HG03159 (cell line): ENCODE results near the gene GP9.
"Not testable (repeated sequence)": the region's sequence is repeated elsewhere in the genome, so short reads cannot be mapped to it uniquely, and the experiment has no call there.

Experiments
- ATAC-seq: cut with Tn5 transposase; IDR thresholded peaks from one replicate; pipeline ENCODE4 v1.9.1; 2021; ENCODE audit warnings: mild to moderate bottlenecking, moderate library complexity; ENCODE audit not compliant: unreplicated experiment

GP9 gene

GRCh38 chr3:129069313-129070085 is 8.9 kb downstream of the GP9 start:
- ATAC-seq, result not testable (repeated sequence)

- no peak for ATAC-seq
These were observed 9.7 kb downstream of the GP9 start for GRCh38 chr3:129070086-129070885.

GRCh38 chr3:129077222-129077621 is 16.6 kb downstream of the GP9 start:
- no peak for ATAC-seq

DNA sequence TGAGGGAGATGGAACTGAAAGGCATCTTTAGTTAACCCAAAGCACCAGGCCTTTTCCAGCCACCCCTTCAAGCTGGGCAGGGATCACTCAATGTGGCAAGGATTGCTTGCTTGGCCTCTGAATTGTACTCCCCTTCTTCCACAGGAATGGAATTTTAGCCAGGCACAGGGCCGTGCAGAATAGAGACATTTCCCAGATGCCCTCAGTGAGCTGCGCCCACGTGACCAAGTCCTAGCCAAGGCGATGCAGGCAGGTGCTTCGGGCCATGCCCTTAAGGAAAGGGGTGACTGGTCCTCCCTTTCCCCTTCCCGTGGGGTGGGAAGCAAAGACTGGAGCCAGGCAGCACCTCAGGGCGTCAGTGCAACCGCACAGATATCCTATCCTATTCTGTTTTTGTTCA is 17.9 kb downstream of the GP9 start:
- ATAC-seq, result no peak

GRCh38 chr3:129081503-129081902 is 20.9 kb downstream of the GP9 start:
- ATAC-seq, result no peak

DNA sequence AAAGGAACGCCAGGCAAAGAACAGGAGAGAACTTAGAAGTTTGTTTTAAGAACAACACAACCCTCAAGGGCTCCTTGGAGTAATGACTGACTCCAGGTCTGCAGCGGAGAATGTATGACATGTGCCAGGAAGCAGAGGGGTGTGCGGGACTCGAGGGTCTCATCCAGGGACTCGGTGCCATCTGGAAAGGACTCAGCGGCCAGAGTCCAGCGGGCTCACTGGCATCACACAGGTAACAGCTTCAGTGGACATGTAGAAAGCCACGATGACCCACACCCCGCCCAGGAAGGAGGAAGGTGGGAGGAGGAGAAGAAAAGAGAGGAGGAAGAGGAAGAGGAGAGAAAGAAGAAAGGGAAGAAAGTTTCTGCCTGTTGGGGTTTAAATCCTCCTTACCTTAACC is 21.4 kb downstream of the GP9 start:
- no peak for ATAC-seq

GRCh38 chr3:129084501-129084900 is 23.9 kb downstream of the GP9 start:
- no peak for ATAC-seq

DNA sequence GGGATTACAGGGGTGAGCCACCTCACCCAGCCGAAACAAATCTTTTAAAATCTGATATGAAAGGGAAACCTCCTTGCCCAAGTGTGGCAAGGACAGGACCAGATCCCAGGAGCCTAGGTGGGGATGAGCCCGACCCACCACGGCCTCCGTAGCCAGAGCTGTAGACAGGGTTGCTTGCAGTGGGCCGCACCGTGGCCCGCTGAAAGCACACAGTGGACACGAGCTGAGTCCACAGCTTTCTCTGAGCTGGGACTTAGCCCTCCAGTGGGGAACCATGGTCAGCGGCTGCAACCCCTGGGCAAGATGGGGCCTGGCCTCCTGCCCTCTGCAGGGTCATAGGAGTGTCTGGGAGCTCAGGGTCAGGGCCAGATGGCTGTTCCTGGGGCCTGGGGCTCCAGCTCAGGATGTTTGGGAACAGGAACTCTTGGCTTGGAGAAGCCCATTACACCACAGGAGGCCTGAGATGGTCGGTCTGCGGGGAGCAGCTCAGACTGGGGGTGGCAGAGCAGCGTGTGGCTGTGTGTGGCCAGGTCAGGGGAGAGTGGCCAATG is 24.7 kb downstream of the GP9 start:
- ATAC-seq, result no peak

- ATAC-seq, result no peak
These were observed 25.2 kb downstream of the GP9 start for GRCh38 chr3:129085818-129086217.

DNA sequence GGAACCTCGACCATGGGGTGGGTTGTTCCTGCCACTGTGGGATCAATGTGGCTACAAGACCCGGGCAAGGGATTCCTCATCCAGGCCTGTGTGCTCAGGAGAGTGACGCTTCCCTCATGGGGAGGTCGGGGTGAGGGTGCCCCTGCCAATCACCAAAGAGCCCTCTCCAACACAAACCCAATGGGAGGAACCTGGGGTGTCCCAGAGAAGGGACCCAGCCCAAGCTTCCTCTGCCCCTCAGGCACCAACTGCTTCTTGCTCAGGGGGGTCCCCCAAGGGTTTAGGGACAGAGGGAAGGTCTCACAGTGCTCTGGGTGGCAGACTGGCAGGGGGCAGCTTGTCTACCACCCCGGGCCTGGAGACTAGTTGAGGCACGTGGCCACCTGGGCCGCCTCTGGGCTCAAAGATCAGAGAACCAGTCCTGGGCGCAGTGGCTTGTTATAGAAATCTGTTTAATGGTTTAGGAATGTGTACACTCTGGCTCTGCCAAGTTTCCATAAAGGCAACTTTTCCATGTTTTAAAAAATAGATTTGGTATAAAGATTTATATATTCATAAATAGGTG is 26.6 kb downstream of the GP9 start:
- no peak for ATAC-seq

GRCh38 chr3:129087904-129088303 is 27.3 kb downstream of the GP9 start:
- not testable (repeated sequence) for ATAC-seq

- not testable (repeated sequence) for ATAC-seq
These were observed 27.7 kb downstream of the GP9 start for GRCh38 chr3:129088312-129088711.

DNA sequence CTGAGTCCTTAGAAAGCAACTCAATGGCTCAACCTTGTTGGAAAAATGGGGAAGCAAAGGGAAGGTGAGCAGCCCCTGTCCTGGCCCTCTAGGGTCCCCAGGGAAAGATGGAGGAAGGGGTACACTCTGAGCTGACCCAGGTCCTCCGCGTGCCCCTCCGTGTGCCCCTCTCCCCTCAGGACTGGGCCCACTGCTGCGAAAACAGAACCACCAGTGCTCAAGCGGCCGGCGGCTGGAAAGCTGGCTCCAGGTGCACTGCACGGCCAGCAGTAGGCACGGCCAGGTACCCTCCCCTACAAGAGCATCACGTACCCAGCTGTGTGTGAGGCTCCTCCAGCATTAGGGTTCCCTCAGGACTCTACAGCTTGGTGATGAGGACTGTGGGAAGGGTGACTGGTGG is 34.7 kb downstream of the GP9 start:
- ATAC-seq, result no peak

- no peak for ATAC-seq
These were observed 39.7 kb downstream of the GP9 start for GRCh38 chr3:129100274-129100673.

DNA sequence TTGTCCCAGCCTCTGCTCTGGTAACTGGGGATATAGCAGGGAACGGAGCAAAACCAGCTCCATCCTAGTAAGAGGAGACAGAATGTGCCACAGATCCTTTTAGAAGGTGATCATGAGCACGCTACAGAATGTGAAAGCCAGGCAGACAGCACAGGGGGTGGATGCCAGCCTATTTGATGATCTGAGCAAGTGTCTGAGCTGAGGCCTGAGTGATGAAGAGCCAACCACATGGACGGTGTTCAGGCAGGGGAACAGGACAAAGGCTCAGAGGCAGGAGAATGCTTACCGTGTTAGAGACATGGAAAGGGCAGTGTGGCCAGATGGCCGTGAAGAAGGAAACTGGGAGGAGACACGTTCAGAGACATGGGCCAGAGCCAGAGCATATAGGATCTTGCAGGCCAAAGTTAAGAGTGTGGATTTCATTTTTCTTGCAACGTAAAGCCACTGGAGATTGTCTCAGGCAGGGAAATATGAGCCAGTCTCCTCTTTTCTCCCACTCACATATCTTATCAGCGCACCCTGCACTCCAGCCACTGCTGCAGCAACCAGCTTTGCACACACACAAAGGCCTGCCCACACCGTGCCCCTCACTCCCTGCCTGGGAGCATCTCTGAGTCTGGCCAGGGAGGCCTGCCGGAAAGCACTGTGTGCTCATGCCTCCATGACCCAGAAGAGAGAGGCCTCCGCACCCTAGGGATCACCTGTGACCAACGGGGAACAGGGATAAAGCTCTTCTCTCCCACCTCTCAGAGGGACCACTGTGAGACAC is 41.0 kb downstream of the GP9 start:
- no peak for ATAC-seq

GRCh38 chr3:129103296-129103695 is 42.7 kb downstream of the GP9 start:
- no peak for ATAC-seq

DNA sequence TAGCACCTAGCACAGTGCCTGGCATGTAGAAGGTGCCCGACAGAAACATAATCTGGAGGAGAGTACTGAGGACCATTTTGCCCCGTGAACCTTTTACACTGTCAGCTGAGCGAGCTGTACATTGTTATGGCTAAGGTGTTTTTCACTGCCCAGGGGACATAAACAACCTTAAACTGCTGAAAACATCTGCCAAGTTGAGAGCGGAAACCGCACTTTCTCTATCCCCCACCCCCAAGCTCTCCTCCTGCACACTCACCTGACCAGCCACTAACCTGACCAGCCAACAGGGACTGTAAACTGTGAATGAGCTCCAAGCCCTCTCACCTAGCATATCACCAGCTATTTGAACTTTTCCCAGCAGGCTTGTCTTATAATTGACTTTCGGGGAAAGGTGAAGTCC is 43.5 kb downstream of the GP9 start:
- ATAC-seq, result no peak

DNA sequence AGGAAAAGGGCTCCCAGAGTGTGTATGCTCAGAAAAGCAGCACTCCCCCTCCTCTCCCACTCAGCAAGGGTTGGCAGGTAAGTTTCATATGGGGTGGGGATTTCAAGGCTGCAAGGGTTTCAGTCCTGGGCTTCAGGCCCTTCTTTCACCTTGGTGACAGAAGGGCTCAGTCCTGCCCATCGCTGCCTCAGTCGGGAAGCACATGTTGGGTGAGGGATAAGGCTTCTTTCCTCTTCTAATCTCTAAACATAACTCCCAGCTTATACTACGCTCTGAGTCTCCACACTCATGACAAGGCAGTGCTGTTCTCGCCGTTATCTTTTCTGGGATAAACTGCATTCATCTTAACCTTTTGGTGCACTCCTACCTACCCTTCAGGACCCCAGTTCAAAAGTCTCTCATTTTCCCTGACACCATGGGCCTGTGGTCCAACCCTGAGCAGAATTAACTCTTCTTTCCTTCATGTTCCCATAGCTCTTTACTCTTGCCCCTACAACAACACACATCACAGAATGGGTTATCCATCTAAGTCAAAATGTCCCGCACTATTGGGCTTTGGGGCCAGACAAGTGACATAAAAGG is 44.0 kb downstream of the GP9 start:
- ATAC-seq, result no peak

DNA sequence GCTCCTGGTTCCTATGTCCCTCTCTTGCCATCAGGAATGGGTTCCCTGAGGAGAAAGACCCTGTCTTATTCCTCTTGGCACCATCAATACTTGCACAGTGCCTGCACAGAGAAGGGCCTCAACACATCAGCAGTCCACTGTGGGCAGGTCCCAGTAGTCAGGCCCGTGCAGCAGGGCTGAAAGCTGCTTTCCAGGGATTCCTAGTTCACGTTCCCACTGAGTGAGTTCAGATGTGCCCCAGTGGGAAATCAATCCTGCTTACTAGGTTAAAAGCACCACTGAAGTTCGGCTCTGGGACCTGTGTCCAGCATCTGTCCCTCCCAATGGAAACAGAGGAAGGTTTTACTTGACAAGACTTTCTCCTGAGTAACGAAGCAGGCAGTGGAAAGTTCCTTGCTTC is 45.3 kb downstream of the GP9 start:
- ATAC-seq, result no peak

- ATAC-seq, result no peak
These were observed 45.7 kb downstream of the GP9 start for GRCh38 chr3:129106320-129106719.
